IMR-90 (cell line): Measurements from ENCODE around the gene SLC35F6. TPM values are rescaled to one million over a fixed set of nuclear protein-coding genes. Genes with fewer than 3 reads are reported as not detected.

Experiments
- ATAC-seq: fragments of 200-7000 bp; cut with Tn5 transposase; 2 replicates; pipeline ENCODE4 v1.9.1; 2020; ENCODE audit warnings: low read depth, mild to moderate bottlenecking, moderate library complexity
- BruUV-seq: library from RNA; stranded (reverse); fragments of 400-500 nt; replicated peaks from 2 replicates; lab custom pipeline; 2021; lab: Mats Ljungman, UMichigan
- CTCF ChIA-PET: fragments of 300-600 bp; formaldehyde crosslinking; extraction: SDS; loops from one replicate; lab custom pipeline; 2021; ENCODE audit warnings: antibody characterized with exemption; lab: Yijun Ruan, JAX
- POLR2A ChIA-PET: fragments of 300-600 bp; sonication (Branson Sonifier 250); formaldehyde crosslinking; loops from one replicate; lab custom pipeline; 2022; ENCODE audit warnings: antibody characterized with exemption; ENCODE audit not compliant: unreplicated experiment; lab: Charles Lee
- DNase-seq: peaks from one replicate; pipeline ENCODE4 v3.0.0; 2013
- H2AFZ ChIP-seq: replicated peaks from 2 replicates; pipeline ENCODE3; 2013; ENCODE audit warnings: low read length, mild to moderate bottlenecking; ENCODE audit not compliant: poor library complexity
- H2AK5ac ChIP-seq: 2 replicates; pipeline ENCODE4 v1.6.1; 2013; ENCODE audit warnings: low read depth, low read length, inconsistent platforms
- H2AK9ac ChIP-seq: replicated peaks from 2 replicates; pipeline ENCODE3; 2013; ENCODE audit warnings: mild to moderate bottlenecking, low read depth, low read length, moderate library complexity; ENCODE audit not compliant: poor library complexity
- H2BK120ac ChIP-seq: 2 replicates; pipeline ENCODE4 v1.6.1; 2013; ENCODE audit warnings: low read depth, low read length, inconsistent platforms
- H2BK15ac ChIP-seq: 3 replicates; pipeline ENCODE4 v1.6.1; 2013; ENCODE audit warnings: low read depth, low read length, inconsistent platforms
- H2BK20ac ChIP-seq: 2 replicates; pipeline ENCODE4 v1.6.1; 2013; ENCODE audit warnings: low read depth, mild to moderate bottlenecking, inconsistent platforms, low read length, moderate library complexity
- H2BK5ac ChIP-seq: 2 replicates; pipeline ENCODE4 v1.6.1; 2013; ENCODE audit warnings: mild to moderate bottlenecking, low read depth, low read length, inconsistent platforms; ENCODE audit not compliant: poor library complexity, severe bottlenecking
- H3K14ac ChIP-seq: replicated peaks from 2 replicates; pipeline ENCODE4 v1.6.1; 2013; ENCODE audit warnings: low read depth, low read length, inconsistent platforms
- H3K18ac ChIP-seq: 2 replicates; pipeline ENCODE4 v1.6.1; 2013; ENCODE audit warnings: low read depth, low read length, control low read depth
- H3K23ac ChIP-seq: 2 replicates; pipeline ENCODE4 v1.6.1; 2013; ENCODE audit warnings: low read depth, low read length, inconsistent platforms
- H3K27ac ChIP-seq: 2 replicates; pipeline ENCODE4 v1.5.1; 2013; ENCODE audit warnings: mild to moderate bottlenecking, control low read depth, low read length; ENCODE audit not compliant: insufficient read depth
- H3K27me3 ChIP-seq: 2 replicates; pipeline ENCODE4 v1.6.1; 2013; ENCODE audit warnings: low read length; ENCODE audit not compliant: control insufficient read depth, insufficient read depth
- H3K36me3 ChIP-seq: 2 replicates; pipeline ENCODE4 v1.6.1; 2013; ENCODE audit warnings: low read length, mixed read lengths; ENCODE audit not compliant: control insufficient read depth, insufficient read depth
- H3K4ac ChIP-seq: 2 replicates; pipeline ENCODE4 v1.6.1; 2013; ENCODE audit warnings: low read depth, low read length, inconsistent platforms
- H3K4me1 ChIP-seq: 2 replicates; pipeline ENCODE4 v1.6.1; 2013; ENCODE audit warnings: low read length, mixed read lengths; ENCODE audit not compliant: control insufficient read depth, insufficient read depth
- H3K4me2 ChIP-seq: 2 replicates; pipeline ENCODE4 v1.6.1; 2013; ENCODE audit warnings: low read depth, mild to moderate bottlenecking, control low read depth, low read length, moderate library complexity
- H3K4me3 ChIP-seq: 2 replicates; pipeline ENCODE4 v1.5.1; 2013; ENCODE audit warnings: low read depth, mild to moderate bottlenecking, control low read depth, low read length, moderate library complexity; ENCODE audit not compliant: insufficient read depth
- H3K56ac ChIP-seq: 2 replicates; pipeline ENCODE4 v1.6.1; 2013; ENCODE audit warnings: low read length, inconsistent platforms; ENCODE audit not compliant: insufficient read depth; ENCODE audit errors: extremely low read depth
- H3K79me1 ChIP-seq, 2 experiments: 2 replicates each; pipeline ENCODE4 v1.6.1; 2013; ENCODE audit warnings: low read length in 2 of 2, inconsistent platforms in 1 of 2, low read depth in 1 of 2
- H3K9ac ChIP-seq: 2 replicates; pipeline ENCODE4 v1.6.1; 2013; ENCODE audit warnings: low read depth, low read length, control low read depth
- H3K9me1 ChIP-seq: 2 replicates; pipeline ENCODE4 v1.6.1; 2013; ENCODE audit warnings: low read length, inconsistent platforms; ENCODE audit not compliant: insufficient read depth
- H3K9me3 ChIP-seq: 2 replicates; pipeline ENCODE4 v1.6.1; 2013; ENCODE audit warnings: low read length; ENCODE audit not compliant: control insufficient read depth, insufficient read depth
- H4K20me1 ChIP-seq: 2 replicates; pipeline ENCODE4 v1.6.1; 2013; ENCODE audit warnings: low read length, inconsistent platforms; ENCODE audit not compliant: insufficient read depth
- H4K5ac ChIP-seq: 2 replicates; pipeline ENCODE4 v1.6.1; 2013; ENCODE audit warnings: mild to moderate bottlenecking, low read depth, low read length, control low read depth
- H4K8ac ChIP-seq, 2 experiments: 2 replicates each; pipeline ENCODE4 v1.6.1; 2013; ENCODE audit warnings: low read depth in 2 of 2, low read length in 2 of 2, control low read depth in 1 of 2, inconsistent platforms in 1 of 2
- H4K91ac ChIP-seq: 2 replicates; pipeline ENCODE4 v1.6.1; 2013; ENCODE audit warnings: low read depth, low read length, inconsistent platforms; ENCODE audit not compliant: insufficient read depth
- CEBPB ChIP-seq: IDR thresholded peaks from 2 replicates; pipeline ENCODE4 v1.6.1; 2012; ENCODE audit warnings: low read depth, low read length, improper control_type of control experiment
- CHD1 ChIP-seq: IDR thresholded peaks from 2 replicates; pipeline ENCODE4 v1.6.1; 2012; ENCODE audit warnings: low read depth, low read length, improper control_type of control experiment
- CTCF ChIP-seq: conservative IDR thresholded peaks from 2 replicates; pipeline ENCODE4 v1.5.1; 2012; ENCODE audit warnings: mild to moderate bottlenecking, low read depth, low read length, improper control_type of control experiment
- FOS ChIP-seq: fragments of 150-350 bp; IDR thresholded peaks from 2 replicates; pipeline ENCODE4 v1.6.1; 2016; ENCODE audit warnings: low read depth, low read length
- MAZ ChIP-seq: IDR thresholded peaks from 2 replicates; pipeline ENCODE4 v1.6.1; 2012; ENCODE audit warnings: low read depth, mild to moderate bottlenecking, low read length, improper control_type of control experiment, moderate library complexity, borderline replicate concordance
- MXI1 ChIP-seq: IDR thresholded peaks from 2 replicates; pipeline ENCODE4 v1.6.1; 2012; ENCODE audit warnings: low read depth, mild to moderate bottlenecking, low read length, moderate library complexity, borderline replicate concordance
- NFE2L2 ChIP-seq: fragments of 150-350 bp; IDR thresholded peaks from 2 replicates; pipeline ENCODE4 v1.6.1; 2016; ENCODE audit warnings: low read depth, mild to moderate bottlenecking, low read length
- POLR2A ChIP-seq: IDR thresholded peaks from 2 replicates; pipeline ENCODE4 v1.6.1; 2012; ENCODE audit warnings: mild to moderate bottlenecking, low read depth, low read length
- RAD21 ChIP-seq: IDR thresholded peaks from 2 replicates; pipeline ENCODE4 v1.6.1; 2012; ENCODE audit warnings: low read length, improper control_type of control experiment
- RCOR1 ChIP-seq: IDR thresholded peaks from 2 replicates; pipeline ENCODE4 v1.6.1; 2012; ENCODE audit warnings: mild to moderate bottlenecking, low read length, improper control_type of control experiment; ENCODE audit not compliant: insufficient replicate concordance
- RFX5 ChIP-seq: IDR thresholded peaks from 2 replicates; pipeline ENCODE4 v1.8.0; 2012; ENCODE audit warnings: low read depth, mild to moderate bottlenecking, low read length, moderate library complexity
- SMC3 ChIP-seq: fragments of 150-350 bp; IDR thresholded peaks from 2 replicates; pipeline ENCODE4 v1.6.1; 2016; ENCODE audit warnings: low read depth, mild to moderate bottlenecking, antibody characterized with exemption, low read length, moderate library complexity
- USF2 ChIP-seq: fragments of 150-350 bp; IDR thresholded peaks from 2 replicates; pipeline ENCODE4 v1.6.1; 2017; ENCODE audit warnings: mild to moderate bottlenecking, antibody characterized with exemption, low read length, low read depth
- WGBS, 2 experiments: methylation state at CpG; one replicate each; pipeline versions ENCODE4 v1.1.5 to v1.1.7; 2013; ENCODE audit warnings: missing lambda C conversion rate in 2 of 2; ENCODE audit not compliant: insufficient read length in 1 of 2; ENCODE audit errors: extremely low coverage in 2 of 2; 5-methylcytosine and 5-hydroxymethylcytosine counted together
- dilution Hi-C: fragments of 300-500 bp; cut with HindIII; formaldehyde crosslinking; loops from one replicate; pipeline ENCODE4 v1.14.3; 2018; ENCODE audit warnings: low sequenced_read_pairs; ENCODE audit not compliant: unreplicated experiment
- in situ Hi-C: fragments of 300-500 bp; cut with MboI; formaldehyde crosslinking; loops from 3 replicates; pipeline ENCODE4 v1.14.3; 2019; ENCODE audit warnings: low sequenced_read_pairs, inconsistent platforms, mixed read lengths
- intact Hi-C: fragments of 100-400 bp; cut with micrococcal nuclease; formaldehyde crosslinking; loops from 2 replicates; pipeline ENCODE4 v1.10.0; 2022
- polyA plus RNA-seq, 3 experiments: library from polyadenylated mRNA; depleted of rRNA; stranded (reverse); fragments of >200 nt; gene quantifications; 2 replicates each; pipeline ENCODE4 v1.2.3, GENCODE V29; 2012; ENCODE audit warnings: low replicate concordance in 1 of 3
- total RNA-seq: library from RNA; depleted of rRNA; stranded (reverse); fragments of >200 nt; gene quantifications from 2 replicates; pipeline ENCODE4 v1.2.3, GENCODE V29; 2012

The SLC35F6 gene
- total and polyA plus RNA-seq, 2 of the 4 experiments (the other 2 are of a cell fraction): 19.1 to 30.6 TPM

- H3K4ac ChIP-seq: peak overlapping the region; percentile 100
- no peak overlapping the region; the same call in 1 of the 2 replicates for H3K18ac ChIP-seq
- H3K27ac ChIP-seq: peak overlapping the region; percentile 5; the same call in 1 of the 2 replicates
- no peak overlapping the region for H3K4me3 ChIP-seq
- peak overlapping the region; percentile 100 for H2BK20ac ChIP-seq
- no peak overlapping the region for H2AFZ ChIP-seq
- no peak overlapping the region for H2AK9ac ChIP-seq
- no peak overlapping the region for H3K56ac ChIP-seq
- peaks cover 15% of the 10 kb centered on the region for H3K9me1 ChIP-seq
- ChIA-PET CTCF (no interaction called here), POLR2A (no interaction called here)
- H3K23ac ChIP-seq: no peak overlapping the region
- H4K20me1 ChIP-seq: peaks cover 4% of the 10 kb centered on the region; the same call in 1 of the 2 replicates
- peak overlapping the region; percentile 57 for H2AK5ac ChIP-seq
- TF ChIP-seq SMC3 (no peak), CTCF (no peak), CHD1 (no peak), POLR2A (no peak), NFE2L2 (no peak), CEBPB (no peak), MAZ (no peak), MXI1 (no peak), FOS (no peak), RFX5 (no peak), RCOR1 (no peak), RAD21 (no peak), USF2 (no peak)
- H3K9me3 ChIP-seq: no peaks in the 10 kb centered on the region
- no peak overlapping the region for H2BK5ac ChIP-seq
- peak overlapping the region; percentile 100 for H2BK120ac ChIP-seq
- H3K9ac ChIP-seq: no peak overlapping the region
- dilution Hi-C loops: no loop called here
- DNase-seq (no peak), ATAC-seq (no peak)
- BruUV-seq: no TSS peak
- WGBS, 2 experiments: no CpG with 5 or more reads among the region's 5 CpGs
- no peak overlapping the region for H3K4me2 ChIP-seq
- no peaks in the 10 kb centered on the region for H3K27me3 ChIP-seq
- no peaks in the 10 kb centered on the region for H3K36me3 ChIP-seq
- H4K5ac ChIP-seq: no peak overlapping the region
- H4K91ac ChIP-seq: peak overlapping the region; percentile 76; the same call in 1 of the 2 replicates
- no peak overlapping the region; the same call in 1 of the 3 replicates for H2BK15ac ChIP-seq
- H3K14ac ChIP-seq: no peak overlapping the region; the same call in 1 of the 2 replicates
- H3K4me1 ChIP-seq: peaks cover 15% of the 10 kb centered on the region
- peaks cover 5 to 30% of the 10 kb centered on the region in 2 experiments; a peak in 2 of 4 replicates for H3K79me1 ChIP-seq
- intact Hi-C loops: no loop called here
- in situ Hi-C loops: no loop called here
- no peak overlapping the region; a peak in 2 of 4 replicates for H4K8ac ChIP-seq
Observed at GRCh38 chr2:26759845-26760244, 4.2 kb upstream of the SLC35F6 start.
